Measurements from ENCODE around the gene RSPRY1.

DNA sequence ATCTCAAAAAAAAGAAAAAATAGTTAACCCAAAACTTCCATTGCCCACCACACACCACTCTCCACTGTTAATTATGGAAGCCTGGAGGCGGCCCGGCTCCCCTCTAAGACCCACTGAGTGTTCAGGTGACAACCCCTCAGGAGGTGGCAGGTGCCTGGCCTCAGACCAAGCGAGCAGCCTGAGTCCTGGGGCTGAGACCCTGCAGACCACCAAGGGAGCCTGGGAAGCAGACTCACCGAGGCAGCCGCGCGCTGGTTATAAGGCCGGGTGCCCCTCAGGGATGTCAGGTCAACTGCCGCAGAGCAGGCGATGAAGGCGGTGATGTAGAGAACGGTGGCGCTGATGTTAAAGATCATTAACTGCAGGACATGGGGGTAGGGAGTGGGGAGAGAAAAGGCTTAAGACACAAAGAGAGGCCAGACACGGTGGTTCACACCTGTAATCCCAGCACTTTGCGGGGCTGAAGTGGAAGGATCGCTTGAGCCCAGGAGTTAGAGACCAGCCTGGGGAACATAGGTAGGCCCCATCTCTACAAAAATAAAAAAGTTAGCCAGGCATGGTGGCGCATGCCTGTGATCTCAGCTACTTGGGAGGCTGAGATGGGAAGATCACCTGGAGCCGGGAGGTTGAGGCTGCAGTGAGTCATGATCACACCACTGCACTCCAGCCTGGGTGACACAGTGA is 72.2 kb downstream of the RSPRY1 start:
- TF ChIP-seq, protein P1, sequence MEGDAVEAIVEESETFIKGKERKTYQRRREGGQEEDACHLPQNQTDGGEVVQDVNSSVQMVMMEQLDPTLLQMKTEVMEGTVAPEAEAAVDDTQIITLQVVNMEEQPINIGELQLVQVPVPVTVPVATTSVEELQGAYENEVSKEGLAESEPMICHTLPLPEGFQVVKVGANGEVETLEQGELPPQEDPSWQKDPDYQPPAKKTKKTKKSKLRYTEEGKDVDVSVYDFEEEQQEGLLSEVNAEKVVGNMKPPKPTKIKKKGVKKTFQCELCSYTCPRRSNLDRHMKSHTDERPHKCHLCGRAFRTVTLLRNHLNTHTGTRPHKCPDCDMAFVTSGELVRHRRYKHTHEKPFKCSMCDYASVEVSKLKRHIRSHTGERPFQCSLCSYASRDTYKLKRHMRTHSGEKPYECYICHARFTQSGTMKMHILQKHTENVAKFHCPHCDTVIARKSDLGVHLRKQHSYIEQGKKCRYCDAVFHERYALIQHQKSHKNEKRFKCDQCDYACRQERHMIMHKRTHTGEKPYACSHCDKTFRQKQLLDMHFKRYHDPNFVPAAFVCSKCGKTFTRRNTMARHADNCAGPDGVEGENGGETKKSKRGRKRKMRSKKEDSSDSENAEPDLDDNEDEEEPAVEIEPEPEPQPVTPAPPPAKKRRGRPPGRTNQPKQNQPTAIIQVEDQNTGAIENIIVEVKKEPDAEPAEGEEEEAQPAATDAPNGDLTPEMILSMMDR (IDR thresholded peaks at IDR 0.05) = no peak
- no peak for TF ChIP-seq POLR2A (IDR thresholded peaks at IDR 0.05)

Measured in right lobe of liver (tissue), 4 donors.